Activated CD8-positive, alpha-beta T cell treated with anti-CD3 and anti-CD28 coated beads, Interleukin-2, amount 10 ng/mL, durations not matched to agents 7 days and 5 days (primary cell): Measurements from ENCODE around the gene ARSB. TPM values are rescaled to one million over a fixed set of nuclear protein-coding genes. Genes with fewer than 3 reads are reported as not detected.
"Not testable (repeated sequence)": the region's sequence is repeated elsewhere in the genome, so short reads cannot be mapped to it uniquely, and the experiment has no call there.

ENCODE experiments used
- ATAC-seq: fragments of 150-1000 bp; cut with Tn5 transposase; one replicate; pipeline ENCODE4 v1.10.0; 2021; ENCODE audit warnings: moderate library complexity
- CTCF ChIA-PET: fragments of 350-600 bp; sonication (Branson Sonifier 250); formaldehyde crosslinking; loops from one replicate; lab custom pipeline; 2021; ENCODE audit warnings: antibody characterized with exemption; lab: Charles Lee
- POLR2A ChIA-PET: fragments of 350-600 bp; sonication (Branson Sonifier 250); formaldehyde crosslinking; loops from one replicate; lab custom pipeline; 2021; ENCODE audit warnings: antibody characterized with exemption; lab: Charles Lee
- DNase-seq: peaks from one replicate; pipeline ENCODE4 v3.0.0-alpha.2; 2020
- H3K27ac Mint-ChIP-seq: one replicate; pipeline ENCODE4 v1.8.0; 2021; ENCODE audit warnings: mild to moderate bottlenecking, mixed read lengths
- H3K27me3 Mint-ChIP-seq: one replicate; pipeline ENCODE4 v1.8.0; 2021; ENCODE audit warnings: low read depth, mixed read lengths
- H3K36me3 Mint-ChIP-seq: one replicate; pipeline ENCODE4 v1.8.0; 2021; ENCODE audit warnings: low read depth, mixed read lengths
- H3K4me1 Mint-ChIP-seq: one replicate; pipeline ENCODE4 v1.8.0; 2021; ENCODE audit warnings: low read depth, mixed read lengths
- H3K4me3 Mint-ChIP-seq: one replicate; pipeline ENCODE4 v1.8.0; 2021; ENCODE audit warnings: mild to moderate bottlenecking, mixed read lengths
- H3K9me3 Mint-ChIP-seq: one replicate; pipeline ENCODE4 v1.8.0; 2022; ENCODE audit warnings: mixed read lengths; ENCODE audit not compliant: insufficient read depth
- total RNA-seq, 2 experiments: library from RNA; stranded (reverse); gene quantifications; one replicate each; pipeline ENCODE4 v1.2.3, GENCODE V29; 2021

Gene ARSB
- total RNA-seq, 2 experiments from 2014 or later: 10.3 TPM

GRCh38 chr5:78912811-78913210 lies 72.3 kb downstream of the ARSB start:
- ATAC-seq (no peak), DNase-seq (no peak)
- Mint-ChIP-seq H3K36me3 (peaks cover 5% of the 10 kb centered on the region), H3K4me3 (no peak overlapping the region), H3K27me3 (no peaks in the 10 kb centered on the region), H3K9me3 (no peaks in the 10 kb centered on the region), H3K4me1 (peaks cover 2% of the 10 kb centered on the region), H3K27ac (no peak overlapping the region)
- POLR2A ChIA-PET: no interaction called here
- CTCF ChIA-PET: interaction anchor here (1.4 to 1.5 kb wide), 3 partner anchors 13 to 220 kb away, joined by 3 to 6 read pairs (median 6); no protein-coding TSS in a partner anchor

- Mint-ChIP-seq H3K4me3 (no peak overlapping the region), H3K9me3 (no peaks in the 10 kb centered on the region), H3K27me3 (no peaks in the 10 kb centered on the region), H3K4me1 (peaks cover 2% of the 10 kb centered on the region), H3K36me3 (peaks cover 5% of the 10 kb centered on the region), H3K27ac (no peak overlapping the region)
- no peak for DNase-seq
- ChIA-PET CTCF (interaction anchor here (1.4 to 1.5 kb wide), 3 partner anchors 13 to 221 kb away, joined by 3 to 6 read pairs (median 6); no protein-coding TSS in a partner anchor), POLR2A (no interaction called here)
- no peak for ATAC-seq
Observed at GRCh38 chr5:78912085-78912771, 72.9 kb downstream of the ARSB start.

GRCh38 chr5:78909224-78909983 lies 75.7 kb downstream of the ARSB start:
- H3K27me3 Mint-ChIP-seq, DNase-seq, H3K4me3 Mint-ChIP-seq, H3K27ac Mint-ChIP-seq, H3K9me3 Mint-ChIP-seq, H3K36me3 Mint-ChIP-seq, ATAC-seq, POLR2A ChIA-PET, H3K4me1 Mint-ChIP-seq: not testable (repeated sequence)
- CTCF ChIA-PET: interaction anchor here (1.7 kb wide), 1 partner anchor 10 kb away, joined by 5 read pairs; no protein-coding TSS in a partner anchor

- ATAC-seq (no peak), DNase-seq (no peak)
- ChIA-PET CTCF (interaction anchor here (1.0 to 1.7 kb wide), 2 partner anchors 9 kb away, joined by 3 to 5 read pairs; no protein-coding TSS in a partner anchor), POLR2A (no interaction called here)
- Mint-ChIP-seq H3K4me3 (no peak overlapping the region), H3K27me3 (no peaks in the 10 kb centered on the region), H3K27ac (no peak overlapping the region), H3K4me1 (peaks cover 2% of the 10 kb centered on the region), H3K9me3 (no peaks in the 10 kb centered on the region), H3K36me3 (peaks cover 8% of the 10 kb centered on the region)
Observed at GRCh38 chr5:78908173-78909061, 76.7 kb downstream of the ARSB start.

GRCh38 chr5:78907255-78907891 lies 77.7 kb downstream of the ARSB start:
- POLR2A ChIA-PET: no interaction called here
- peaks cover 2% of the 10 kb centered on the region for H3K4me1 Mint-ChIP-seq
- CTCF ChIA-PET: interaction anchor here (1.0 kb wide), 1 partner anchor 8 kb away, joined by 3 read pairs; no protein-coding TSS in a partner anchor
- no peak for ATAC-seq
- DNase-seq: no peak
- H3K27me3 Mint-ChIP-seq: no peaks in the 10 kb centered on the region
- H3K36me3 Mint-ChIP-seq: peaks cover 8% of the 10 kb centered on the region
- no peak overlapping the region for H3K4me3 Mint-ChIP-seq
- H3K27ac Mint-ChIP-seq: no peak overlapping the region
- no peaks in the 10 kb centered on the region for H3K9me3 Mint-ChIP-seq

- ATAC-seq (no peak), DNase-seq (no peak)
- ChIA-PET POLR2A (no interaction called here), CTCF (interaction anchor here (1.0 to 1.6 kb wide), 2 partner anchors 19 to 120 kb away, joined by 3 read pairs; no protein-coding TSS in a partner anchor)
- Mint-ChIP-seq H3K36me3 (peaks cover 8% of the 10 kb centered on the region), H3K27me3 (no peaks in the 10 kb centered on the region), H3K27ac (no peak overlapping the region), H3K4me3 (no peak overlapping the region), H3K9me3 (no peaks in the 10 kb centered on the region), H3K4me1 (peaks cover 2% of the 10 kb centered on the region)
Observed at GRCh38 chr5:78905084-78905938, 79.8 kb downstream of the ARSB start.

- POLR2A ChIA-PET: no interaction called here
- CTCF ChIA-PET: interaction anchor here (1.6 kb wide), 1 partner anchor 18 kb away, joined by 3 read pairs; no protein-coding TSS in a partner anchor
- H3K36me3 Mint-ChIP-seq: peaks cover 10% of the 10 kb centered on the region
Observed at GRCh38 chr5:78903861-78904260, 81.2 kb downstream of the ARSB start.

GRCh38 chr5:78903353-78903752 lies 81.8 kb downstream of the ARSB start:
- CTCF ChIA-PET: no interaction called here
- POLR2A ChIA-PET: no interaction called here
- peaks cover 2% of the 10 kb centered on the region for H3K4me1 Mint-ChIP-seq
- DNase-seq: no peak
- no peak for ATAC-seq
- no peaks in the 10 kb centered on the region for H3K27me3 Mint-ChIP-seq
- H3K27ac Mint-ChIP-seq: no peak overlapping the region
- H3K4me3 Mint-ChIP-seq: no peak overlapping the region
- no peaks in the 10 kb centered on the region for H3K9me3 Mint-ChIP-seq
- peaks cover 10% of the 10 kb centered on the region for H3K36me3 Mint-ChIP-seq

More at GRCh38 chr5:78903861-78904260, 81.2 kb downstream of the ARSB start:
- no peak overlapping the region for H3K4me3 Mint-ChIP-seq
- H3K4me1 Mint-ChIP-seq: peaks cover 2% of the 10 kb centered on the region
- H3K27ac Mint-ChIP-seq: no peak overlapping the region
- ATAC-seq (no peak), DNase-seq (no peak)
- no peaks in the 10 kb centered on the region for H3K9me3 Mint-ChIP-seq
- no peaks in the 10 kb centered on the region for H3K27me3 Mint-ChIP-seq

GRCh38 chr5:78899922-78900362 lies 85.2 kb downstream of the ARSB start:
- CTCF ChIA-PET: interaction anchor here (0.7 to 3.9 kb wide), 18 partner anchors 8 to 562 kb away, joined by 3 to 29 read pairs (median 3); no protein-coding TSS in a partner anchor

GRCh38 chr5:78896132-78896531 lies 89.0 kb downstream of the ARSB start:
- no peaks in the 10 kb centered on the region for H3K27me3 Mint-ChIP-seq
- no peak for ATAC-seq
- peaks cover 3% of the 10 kb centered on the region for H3K4me1 Mint-ChIP-seq
- no peaks in the 10 kb centered on the region for H3K9me3 Mint-ChIP-seq
- H3K27ac Mint-ChIP-seq: no peak overlapping the region
- H3K36me3 Mint-ChIP-seq: peaks cover 7% of the 10 kb centered on the region
- H3K4me3 Mint-ChIP-seq: no peak overlapping the region
- no peak for DNase-seq
- POLR2A ChIA-PET: no interaction called here
- CTCF ChIA-PET: no interaction called here

More at GRCh38 chr5:78899922-78900362, 85.2 kb downstream of the ARSB start:
- Mint-ChIP-seq H3K4me1 (no peaks in the 10 kb centered on the region), H3K27ac (no peak overlapping the region), H3K4me3 (no peak overlapping the region), H3K27me3 (no peaks in the 10 kb centered on the region), H3K9me3 (no peaks in the 10 kb centered on the region), H3K36me3 (peaks cover 6% of the 10 kb centered on the region)
- ATAC-seq: no peak
- POLR2A ChIA-PET: no interaction called here
- peak; percentile 28 for DNase-seq
